Neural progenitor cell (in vitro differentiated cells): ENCODE results near the gene UNC5A.

Experiments used
- CTCF ChIP-seq: fragments of 200-600 bp; sonication (generic); IDR thresholded peaks from 2 replicates; pipeline ENCODE4 v1.5.1; 2017; ENCODE audit warnings: antibody characterized with exemption, mild to moderate bottlenecking
- EZH2 ChIP-seq: fragments of 200-600 bp; sonication (generic); IDR thresholded peaks from 2 replicates; pipeline ENCODE4 v1.6.1; 2017; ENCODE audit warnings: antibody characterized with exemption, mild to moderate bottlenecking, moderate library complexity
- EZH2phosphoT487 ChIP-seq: fragments of 200-600 bp; sonication (generic); IDR thresholded peaks from 2 replicates; pipeline ENCODE4 v1.6.1; 2017; ENCODE audit warnings: antibody characterized with exemption

- no peak for TF ChIP-seq CTCF
- no peak for TF ChIP-seq EZH2
- TF ChIP-seq EZH2phosphoT487: no peak
Measured at GRCh38 chr5:176915906-176916305, 105.5 kb downstream of the UNC5A start.
